H9 (cell line): ENCODE results near the gene DPYD. TPM values are rescaled to one million over a fixed set of nuclear protein-coding genes. Genes with fewer than 3 reads are reported as not detected.

ENCODE experiments used
- DNase-seq: peaks from one replicate; pipeline ENCODE4 v3.0.0-alpha.2; 2017
- H2AFZ ChIP-seq: one replicate; pipeline ENCODE4 v1.6.1; 2013; ENCODE audit warnings: mild to moderate bottlenecking, low read length, control low read depth, moderate library complexity
- H2AK5ac ChIP-seq: 2 replicates; pipeline ENCODE4 v1.6.1; 2013; ENCODE audit warnings: low read length, control low read depth, mixed read lengths; ENCODE audit not compliant: insufficient read length
- H2BK120ac ChIP-seq: one replicate; pipeline ENCODE4 v1.6.1; 2013; ENCODE audit warnings: low read depth, mild to moderate bottlenecking, low read length, control low read depth, inconsistent platforms; ENCODE audit not compliant: poor library complexity, severe bottlenecking
- H2BK12ac ChIP-seq: 2 replicates; pipeline ENCODE4 v1.6.1; 2013; ENCODE audit warnings: low read length, control low read depth, mixed read lengths, low read depth; ENCODE audit not compliant: insufficient read length
- H2BK15ac ChIP-seq: 2 replicates; pipeline ENCODE4 v1.6.1; 2013; ENCODE audit warnings: low read depth, low read length, control low read depth
- H2BK20ac ChIP-seq: one replicate; pipeline ENCODE4 v1.6.1; 2013; ENCODE audit warnings: low read depth, mild to moderate bottlenecking, low read length, control low read depth, inconsistent platforms; ENCODE audit not compliant: poor library complexity, severe bottlenecking
- H2BK5ac ChIP-seq: 2 replicates; pipeline ENCODE4 v1.6.1; 2013; ENCODE audit warnings: low read length, control low read depth, mixed read lengths; ENCODE audit not compliant: insufficient read length
- H3K14ac ChIP-seq: 2 replicates; pipeline ENCODE4 v1.6.1; 2013; ENCODE audit warnings: low read length, control low read depth; ENCODE audit not compliant: insufficient read depth
- H3K18ac ChIP-seq: 2 replicates; pipeline ENCODE4 v1.6.1; 2013; ENCODE audit warnings: low read depth, mild to moderate bottlenecking, mixed read lengths, low read length, control low read depth; ENCODE audit not compliant: insufficient read length
- H3K23ac ChIP-seq: 2 replicates; pipeline ENCODE4 v1.6.1; 2013; ENCODE audit warnings: low read length, control low read depth, mixed read lengths, low read depth; ENCODE audit not compliant: insufficient read length
- H3K23me2 ChIP-seq: 2 replicates; pipeline ENCODE4 v1.6.1; 2013; ENCODE audit warnings: low read depth, mild to moderate bottlenecking, mixed read lengths, low read length, control low read depth; ENCODE audit not compliant: insufficient read length, poor library complexity, severe bottlenecking
- H3K27ac ChIP-seq: 2 replicates; pipeline ENCODE4 v1.5.1; 2013; ENCODE audit warnings: low read length, control low read depth, mixed read lengths, low read depth; ENCODE audit not compliant: insufficient read length
- H3K27me3 ChIP-seq: 2 replicates; pipeline ENCODE4 v1.6.1; 2013; ENCODE audit warnings: low read length, control low read depth, inconsistent platforms; ENCODE audit not compliant: insufficient read depth
- H3K4ac ChIP-seq: 2 replicates; pipeline ENCODE4 v1.6.1; 2013; ENCODE audit warnings: low read depth, mild to moderate bottlenecking, control low read depth, inconsistent platforms, low read length, moderate library complexity
- H3K4me1 ChIP-seq: 2 replicates; pipeline ENCODE4 v1.6.1; 2013; ENCODE audit warnings: low read length, control low read depth, inconsistent platforms; ENCODE audit not compliant: insufficient read depth
- H3K4me2 ChIP-seq: 2 replicates; pipeline ENCODE4 v1.6.1; 2013; ENCODE audit warnings: low read length, control low read depth, mixed read lengths; ENCODE audit not compliant: insufficient read length, insufficient read depth
- H3K56ac ChIP-seq: 2 replicates; pipeline ENCODE4 v1.6.1; 2013; ENCODE audit warnings: low read depth, mild to moderate bottlenecking, mixed read lengths, low read length, control low read depth; ENCODE audit not compliant: insufficient read length
- H3K79me1 ChIP-seq: 2 replicates; pipeline ENCODE4 v1.6.1; 2013; ENCODE audit warnings: low read depth, mild to moderate bottlenecking, moderate library complexity, low read length, control low read depth, inconsistent platforms; ENCODE audit not compliant: insufficient read depth, poor library complexity, severe bottlenecking
- H3K79me2 ChIP-seq: 2 replicates; pipeline ENCODE4 v1.6.1; 2013; ENCODE audit warnings: low read length, control low read depth, inconsistent platforms; ENCODE audit not compliant: insufficient read depth
- H3K9ac ChIP-seq: 2 replicates; pipeline ENCODE4 v1.6.1; 2013; ENCODE audit warnings: low read length, control low read depth, mixed read lengths; ENCODE audit not compliant: insufficient read length; ENCODE audit errors: extremely low read depth
- H3K9me3 ChIP-seq: one replicate; pipeline ENCODE4 v1.6.1; 2013; ENCODE audit warnings: low read depth, low read length, inconsistent platforms; ENCODE audit not compliant: control insufficient read depth
- H3T11ph ChIP-seq: one replicate; pipeline ENCODE4 v1.6.1; 2013; ENCODE audit warnings: mild to moderate bottlenecking, low read length, control low read depth, inconsistent platforms
- H4K20me1 ChIP-seq: one replicate; pipeline ENCODE4 v1.6.1; 2013; ENCODE audit not compliant: control insufficient read depth, insufficient read length, insufficient read depth
- H4K5ac ChIP-seq: 2 replicates; pipeline ENCODE4 v1.6.1; 2013; ENCODE audit warnings: low read depth, mild to moderate bottlenecking, mixed read lengths, low read length, control low read depth; ENCODE audit not compliant: insufficient read length
- H4K8ac ChIP-seq: replicated peaks from 2 replicates; pipeline ENCODE4 v1.6.1; 2013; ENCODE audit warnings: low read length, control low read depth, mixed read lengths, low read depth; ENCODE audit not compliant: insufficient read length
- H4K91ac ChIP-seq: 2 replicates; pipeline ENCODE4 v1.6.1; 2013; ENCODE audit warnings: low read depth, mild to moderate bottlenecking, moderate library complexity, mixed read lengths, low read length, control low read depth; ENCODE audit not compliant: insufficient read length
- H3K27ac Mint-ChIP-seq, 3 experiments: 2 replicates in 2 of 3; 3 replicates in 1 of 3; pipeline ENCODE4 v1.8.0; 2020 to 2021; ENCODE audit warnings: mixed read lengths in 3 of 3, mild to moderate bottlenecking in 1 of 3, moderate library complexity in 1 of 3
- H3K27me3 Mint-ChIP-seq: 2 replicates; pipeline ENCODE4 v1.8.0; 2021; ENCODE audit warnings: low read depth, mild to moderate bottlenecking, moderate library complexity, mixed read lengths
- H3K36me3 Mint-ChIP-seq, 3 experiments: 2 replicates in 2 of 3; 3 replicates in 1 of 3; pipeline ENCODE4 v1.8.0; 2020 to 2021; ENCODE audit warnings: low read depth in 3 of 3, mixed read lengths in 3 of 3; ENCODE audit not compliant: insufficient read depth in 1 of 3
- H3K4me1 Mint-ChIP-seq, 2 experiments: 2 replicates each; pipeline ENCODE4 v1.8.0; 2020; ENCODE audit warnings: mixed read lengths in 2 of 2
- H3K4me3 Mint-ChIP-seq, 2 experiments: 2 replicates in 1 of 2; 3 replicates in 1 of 2; pipeline ENCODE4 v1.8.0; 2020 to 2021; ENCODE audit warnings: mild to moderate bottlenecking in 2 of 2, mixed read lengths in 2 of 2, moderate library complexity in 1 of 2
- H3K9me3 Mint-ChIP-seq, 2 experiments: 2 replicates in 1 of 2; 3 replicates in 1 of 2; pipeline ENCODE4 v1.8.0; 2020; ENCODE audit warnings: mild to moderate bottlenecking in 2 of 2, mixed read lengths in 2 of 2, moderate library complexity in 1 of 2
- CTCF ChIP-seq: fragments of 200-600 bp; sonication (generic); conservative IDR thresholded peaks from 3 replicates; pipeline ENCODE4 v1.8.0; 2021; ENCODE audit warnings: antibody characterized with exemption, mild to moderate bottlenecking
- WGBS: extraction: QIAGEN DNeasy Blood & Tissue Kit; methylation state at CpG from one replicate; pipeline ENCODE4 v1.1.7; 2013; ENCODE audit warnings: missing lambda C conversion rate, low lambda C conversion rate, mixed read lengths; ENCODE audit not compliant: insufficient read length; ENCODE audit errors: extremely low coverage; 5-methylcytosine and 5-hydroxymethylcytosine counted together
- total RNA-seq: library from RNA; stranded (reverse); gene quantifications from 2 replicates; pipeline ENCODE4 v1.2.1, GENCODE V29; 2021

The DPYD gene
- total RNA-seq, 1 experiment from 2014 or later: 0.37 TPM

- no peak overlapping the region for H3K9ac ChIP-seq
- Mint-ChIP-seq H3K27ac (peak overlapping the region in 1 of 3 experiments; percentile 5; a peak in 2 of 7 replicates), H3K9me3 (no peaks in the 10 kb centered on the region), H3K27me3 (no peaks in the 10 kb centered on the region), H3K4me1 (peaks cover 10 to 11% of the 10 kb centered on the region in 2 experiments), H3K4me3 (no peak overlapping the region), H3K36me3 (no peaks in the 10 kb centered on the region)
- H3K56ac ChIP-seq: no peak overlapping the region
- no peak overlapping the region for H4K8ac ChIP-seq
- no peak overlapping the region for H3K4ac ChIP-seq
- H3K27ac ChIP-seq: no peak overlapping the region
- no CpG with 5 or more reads among the region's 5 CpGs for WGBS
- no peak overlapping the region for H3K4me2 ChIP-seq
- H2AK5ac ChIP-seq: no peak overlapping the region
- H2BK120ac ChIP-seq: no peak overlapping the region
- peak overlapping the region; percentile 80 for H2AFZ ChIP-seq
- H3K23ac ChIP-seq: no peak overlapping the region
- H3K4me1 ChIP-seq: 0 out of 2 replicates have a peak, but pooled peaks cover 2% of the 10 kb centered on the region
- H4K20me1 ChIP-seq: no peaks in the 10 kb centered on the region
- no peak overlapping the region for H2BK5ac ChIP-seq
- TF ChIP-seq CTCF: no peak
- H4K91ac ChIP-seq: no peak overlapping the region
- no peak for DNase-seq
- no peak overlapping the region for H4K5ac ChIP-seq
- no peak overlapping the region for H3K18ac ChIP-seq
- H3K23me2 ChIP-seq: no peaks in the 10 kb centered on the region
- no peaks in the 10 kb centered on the region for H3K79me2 ChIP-seq
- H2BK15ac ChIP-seq: no peak overlapping the region
- no peak overlapping the region for H3T11ph ChIP-seq
- H3K79me1 ChIP-seq: no peaks in the 10 kb centered on the region
- H2BK20ac ChIP-seq: no peak overlapping the region
- no peaks in the 10 kb centered on the region for H3K27me3 ChIP-seq
- no peak overlapping the region for H3K14ac ChIP-seq
- no peaks in the 10 kb centered on the region for H3K9me3 ChIP-seq
- H2BK12ac ChIP-seq: no peak overlapping the region
Measured at GRCh38 chr1:97202481-97203380, 718.1 kb downstream of the DPYD start.
